ENCODE results near the gene C5orf47. TPM values are rescaled to one million over a fixed set of nuclear protein-coding genes. Genes with fewer than 3 reads are reported as not detected.
"Not testable (repeated sequence)": the region's sequence is repeated elsewhere in the genome, so short reads cannot be mapped to it uniquely, and the experiment has no call there.

The C5orf47 gene
- total RNA-seq, 2 donors from 2014 or later: 8.7 TPM; not detected in 1

GRCh38 chr5:174003795-174004194 lies 14.8 kb downstream of the C5orf47 start:
- no peak for DNase-seq (ENCODE audit: low spot score)
- H3K27me3 ChIP-seq (replicated peaks; ENCODE audit: insufficient read depth): no peaks in the 10 kb centered on the region
- H3K27ac ChIP-seq: no peak overlapping the region
- no peaks in the 10 kb centered on the region for H3K36me3 ChIP-seq
- TF ChIP-seq POLR2AphosphoS5 (IDR thresholded peaks at IDR 0.05) (no peak), POLR2A (IDR thresholded peaks at IDR 0.05) (no peak), CTCF (IDR thresholded peaks at IDR 0.05) (no peak)
- intact Hi-C loops (cut with DNase I): no loop called here
- no peaks in the 10 kb centered on the region for H3K4me1 ChIP-seq (replicated peaks)
- no peaks in the 10 kb centered on the region for H3K9me3 ChIP-seq
- H3K4me3 ChIP-seq: no peak overlapping the region

GRCh38 chr5:174008922-174009321 lies 20.0 kb downstream of the C5orf47 start:
- TF ChIP-seq POLR2AphosphoS5 (IDR thresholded peaks at IDR 0.05) (no peak), CTCF (IDR thresholded peaks at IDR 0.05) (no peak), POLR2A (IDR thresholded peaks at IDR 0.05) (no peak)

GRCh38 chr5:174010365-174010764 lies 21.4 kb downstream of the C5orf47 start:
- Histone ChIP-seq H3K27ac (no peak overlapping the region), H3K4me3 (no peak overlapping the region), H3K9me3 (no peaks in the 10 kb centered on the region), H3K27me3 (replicated peaks; ENCODE audit: insufficient read depth) (no peaks in the 10 kb centered on the region), H3K4me1 (replicated peaks) (no peaks in the 10 kb centered on the region), H3K36me3 (no peaks in the 10 kb centered on the region)
- no peak for DNase-seq (ENCODE audit: low spot score)
- intact Hi-C loops (cut with DNase I): no loop called here
- WGBS: 55% methylated on average over 1 of the region's 1 CpG
- no peak for TF ChIP-seq POLR2A (IDR thresholded peaks at IDR 0.05)
- TF ChIP-seq CTCF (IDR thresholded peaks at IDR 0.05): no peak
- TF ChIP-seq POLR2AphosphoS5 (IDR thresholded peaks at IDR 0.05): no peak

More at GRCh38 chr5:174008922-174009321, 20.0 kb downstream of the C5orf47 start:
- no peaks in the 10 kb centered on the region for H3K36me3 ChIP-seq
- H3K4me1 ChIP-seq (replicated peaks): no peaks in the 10 kb centered on the region
- H3K27me3 ChIP-seq (replicated peaks; ENCODE audit: insufficient read depth): no peaks in the 10 kb centered on the region
- no peak overlapping the region for H3K27ac ChIP-seq
- no peaks in the 10 kb centered on the region for H3K9me3 ChIP-seq
- intact Hi-C loops (cut with DNase I): no loop called here
- H3K4me3 ChIP-seq: no peak overlapping the region
- DNase-seq (ENCODE audit: low spot score): no peak
- 90% methylated on average over 5 of the region's 5 CpGs for WGBS

- no peak for DNase-seq (ENCODE audit: low spot score)
- Histone ChIP-seq H3K27me3 (replicated peaks; ENCODE audit: insufficient read depth) (no peaks in the 10 kb centered on the region), H3K4me3 (no peak overlapping the region), H3K27ac (no peak overlapping the region), H3K9me3 (no peaks in the 10 kb centered on the region), H3K4me1 (replicated peaks) (no peaks in the 10 kb centered on the region), H3K36me3 (no peaks in the 10 kb centered on the region)
- 63% methylated on average over 3 of the region's 3 CpGs for WGBS
- intact Hi-C loops (cut with DNase I): no loop called here
- TF ChIP-seq CTCF (IDR thresholded peaks at IDR 0.05) (no peak), POLR2A (IDR thresholded peaks at IDR 0.05) (no peak), POLR2AphosphoS5 (IDR thresholded peaks at IDR 0.05) (no peak)
Observed at GRCh38 chr5:174011441-174011840, 22.5 kb downstream of the C5orf47 start.

GRCh38 chr5:174020069-174020927 lies 31.3 kb downstream of the C5orf47 start:
- H3K36me3 ChIP-seq; H3K27ac ChIP-seq; H3K4me1 ChIP-seq (replicated peaks); H3K9me3 ChIP-seq; DNase-seq (ENCODE audit: low spot score); intact Hi-C loops (cut with DNase I); H3K4me3 ChIP-seq; H3K27me3 ChIP-seq (replicated peaks; ENCODE audit: insufficient read depth): not testable (repeated sequence)
- 84% methylated on average over 19 of the region's 19 CpGs for WGBS
- peak in 2 of 4 experiments; percentile 18 to 22 for TF ChIP-seq CTCF (IDR thresholded peaks at IDR 0.05)

Measured in prostate gland (tissue), 2 donors.